SW 1271 (cell line): ENCODE results near the gene TIGD3.

Experiments used
- DNase-seq, 2 experiments: peaks; one replicate each; lab custom pipeline; 2025; lab: John Stamatoyannopoulos, UW

TIGD3 gene

GRCh38 chr11:65390099-65390941 lies 35.8 kb downstream of the TIGD3 start:
- DNase-seq: no peak

GRCh38 chr11:65390996-65391395 lies 36.4 kb downstream of the TIGD3 start:
- DNase-seq: no peak

DNA sequence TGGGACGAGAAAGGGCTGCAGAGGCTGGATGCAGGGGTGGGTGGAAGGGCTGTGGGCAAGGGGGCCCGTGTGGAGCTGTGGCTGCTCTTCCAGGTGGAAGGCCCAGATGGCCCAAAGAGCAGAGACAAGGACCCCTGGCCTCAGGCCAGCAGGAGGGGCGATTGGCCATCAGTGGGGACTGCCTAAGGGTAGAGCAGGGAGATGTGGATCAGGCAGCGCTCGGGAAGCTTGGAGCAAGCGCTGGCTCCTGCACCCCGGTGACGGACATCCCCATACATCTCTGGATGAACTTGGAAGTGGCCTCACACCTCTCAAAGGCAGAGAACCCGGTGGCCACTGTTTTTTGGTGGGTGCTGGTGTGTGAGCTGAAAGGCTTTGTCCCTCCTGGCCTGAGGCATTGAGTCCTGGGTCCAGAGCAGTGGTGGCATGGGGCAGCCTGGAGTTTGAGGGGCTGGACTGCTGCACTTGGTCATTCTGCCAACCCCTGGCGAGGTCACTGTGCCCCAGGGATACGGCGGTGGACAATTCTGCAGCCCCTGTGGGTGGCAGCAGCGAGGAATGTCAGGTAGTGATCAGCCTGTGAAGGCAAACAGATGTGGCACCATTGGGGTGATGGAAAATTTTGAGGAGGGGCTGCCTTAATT lies 37.8 kb downstream of the TIGD3 start:
- no peak for DNase-seq

DNA sequence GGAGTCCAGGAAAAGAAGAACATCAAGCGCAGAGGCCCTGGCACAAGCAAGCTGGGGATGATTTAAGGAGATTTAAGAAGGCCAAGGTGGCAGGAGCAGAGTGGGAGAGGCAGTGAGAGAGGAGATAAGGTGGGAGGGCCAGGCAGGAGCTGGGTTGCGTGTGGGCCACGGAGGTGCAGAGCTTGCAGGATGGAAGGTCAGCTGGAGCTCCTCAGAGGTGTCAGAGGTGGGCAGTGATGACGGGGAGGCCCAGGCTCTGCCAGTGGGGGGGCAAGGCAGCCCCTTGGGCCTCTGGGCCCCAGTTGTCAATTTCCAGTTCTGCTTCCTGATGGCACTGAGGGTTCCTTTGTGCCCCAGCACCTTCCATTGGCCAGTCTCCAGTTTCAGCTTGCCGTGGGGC lies 38.3 kb downstream of the TIGD3 start:
- no peak for DNase-seq

GRCh38 chr11:65393513-65394079 lies 39.0 kb downstream of the TIGD3 start:
- no peak for DNase-seq

DNA sequence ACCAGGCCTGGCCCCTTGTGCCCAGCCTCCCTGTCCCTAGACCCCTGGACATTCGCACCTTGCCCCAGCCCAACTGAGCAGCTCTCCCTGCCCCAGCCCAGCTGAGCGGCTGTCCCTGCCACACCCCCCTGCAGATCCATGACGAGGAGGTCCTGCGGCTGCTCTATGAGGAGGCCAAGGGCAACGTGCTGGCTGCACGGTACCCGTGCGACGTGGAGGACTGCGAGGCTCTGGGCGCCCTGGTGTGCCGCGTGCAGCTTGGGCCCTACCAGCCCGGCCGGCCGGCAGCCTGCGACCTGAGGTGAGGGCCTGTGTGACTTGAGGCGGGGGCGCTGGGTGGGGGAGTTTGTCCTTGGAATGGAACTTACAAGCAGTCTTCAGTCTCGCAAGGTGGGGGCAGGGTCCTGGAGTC lies 39.6 kb downstream of the TIGD3 start:
- DNase-seq: no peak

- DNase-seq: no peak
Measured at GRCh38 chr11:65395961-65396530, 41.5 kb downstream of the TIGD3 start.

GRCh38 chr11:65396769-65397745 lies 42.5 kb downstream of the TIGD3 start:
- no peak for DNase-seq

GRCh38 chr11:65398362-65398910 lies 43.9 kb downstream of the TIGD3 start:
- no peak for DNase-seq

DNA sequence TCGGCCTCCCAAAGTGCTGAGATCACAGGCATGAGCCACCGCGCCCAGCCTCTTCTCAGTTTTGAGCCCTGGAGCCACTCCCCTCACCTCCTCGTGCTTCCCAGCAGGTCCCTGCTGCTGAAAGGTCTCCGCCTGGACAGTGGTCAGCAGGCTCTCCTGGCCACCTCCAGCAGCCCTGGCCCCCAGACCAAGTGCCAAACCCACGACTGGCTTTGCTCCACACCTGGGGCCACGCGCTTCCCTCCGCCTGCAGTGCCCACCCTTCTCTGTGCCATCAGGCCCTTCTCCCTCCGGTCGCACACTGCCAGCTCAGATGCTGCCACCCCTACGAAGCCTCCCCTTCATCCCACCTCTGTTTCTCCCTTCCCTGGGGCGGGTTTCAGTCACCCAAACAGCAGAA lies 44.7 kb downstream of the TIGD3 start:
- no peak for DNase-seq

GRCh38 chr11:65399845-65400244 lies 45.3 kb downstream of the TIGD3 start:
- no peak for DNase-seq

- DNase-seq: no peak
Measured at GRCh38 chr11:65400307-65401072, 45.9 kb downstream of the TIGD3 start.

DNA sequence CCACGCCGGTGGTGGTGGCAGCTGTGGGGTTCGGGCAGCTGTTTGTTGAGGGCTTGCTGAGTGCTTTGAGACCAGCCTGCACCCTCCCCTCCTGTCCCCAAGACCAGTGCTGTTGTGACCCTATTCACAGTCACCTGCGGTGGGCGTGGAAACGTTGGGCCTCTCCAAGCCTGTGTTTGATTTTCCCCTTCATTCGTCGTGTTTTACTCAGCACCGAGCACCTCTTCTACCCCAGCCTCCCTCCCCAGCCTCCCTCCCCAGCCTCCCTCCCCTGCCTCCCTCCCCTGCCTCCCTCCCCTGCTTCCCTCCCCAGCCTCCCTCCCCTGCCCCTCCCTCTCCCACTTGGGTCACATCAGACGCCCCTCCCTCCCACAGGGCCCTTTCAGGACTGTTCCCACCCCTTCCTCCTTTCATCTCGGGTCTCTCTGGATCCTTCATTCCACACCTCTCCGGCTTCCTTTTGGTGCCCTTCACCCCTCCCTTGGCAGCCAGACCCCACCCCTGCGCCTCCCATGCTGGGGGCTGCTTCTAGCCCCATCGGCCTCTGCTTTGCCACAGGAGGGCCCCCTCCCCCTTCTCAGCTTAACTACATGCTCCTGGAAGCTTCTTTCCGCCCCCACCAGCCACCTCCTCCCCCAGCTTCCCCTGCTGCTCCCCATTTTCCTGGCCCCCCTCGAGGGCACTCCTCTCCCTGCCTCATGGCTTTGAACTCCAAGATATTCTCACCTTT lies 46.7 kb downstream of the TIGD3 start:
- no peak for DNase-seq

- DNase-seq: no peak
Measured at GRCh38 chr11:65401803-65402248, 47.3 kb downstream of the TIGD3 start.

GRCh38 chr11:65402790-65403189 lies 48.2 kb downstream of the TIGD3 start:
- no peak for DNase-seq

- no peak for DNase-seq
Measured at GRCh38 chr11:65403607-65404121, 49.1 kb downstream of the TIGD3 start.

GRCh38 chr11:65404210-65404609 lies 49.7 kb downstream of the TIGD3 start:
- DNase-seq: no peak

DNA sequence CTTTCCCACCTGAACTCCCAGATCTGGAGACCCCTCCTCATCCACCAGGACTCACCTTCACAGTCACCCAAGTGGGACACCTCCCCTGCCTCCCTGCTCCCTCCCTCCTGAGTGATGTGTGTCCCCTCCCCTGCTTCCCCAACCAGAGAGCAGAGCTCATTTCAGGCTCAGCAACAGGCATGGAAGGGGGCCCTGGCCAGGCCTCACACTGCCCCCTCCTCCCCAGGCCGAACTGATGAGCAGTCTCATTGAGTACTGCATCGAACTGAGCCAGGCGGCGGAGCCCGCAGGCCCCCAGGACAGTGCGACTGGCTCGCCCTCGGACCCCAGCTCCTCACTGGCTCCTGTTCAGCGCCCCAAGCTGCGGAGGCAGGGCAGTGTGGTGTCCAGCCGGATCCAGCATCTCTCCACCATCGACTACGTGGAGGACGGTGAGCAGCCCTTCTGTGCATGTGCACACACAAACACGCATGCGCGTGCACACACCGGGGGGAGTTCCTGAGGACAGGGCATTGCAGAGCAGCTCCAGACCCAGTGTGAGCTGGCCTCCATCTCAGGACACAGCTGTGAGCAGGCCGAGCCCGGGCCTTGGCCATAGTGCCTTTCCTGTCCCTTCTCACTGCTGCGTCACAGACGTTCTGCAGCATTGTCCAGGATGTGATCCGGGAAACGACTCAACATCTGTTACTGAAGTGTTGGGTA lies 50.2 kb downstream of the TIGD3 start:
- DNase-seq: no peak
